Stimulated activated CD4-positive, alpha-beta T cell treated with anti-CD3 and anti-CD28 coated beads, TNF-alpha, amount 100 ng/mL, for 48 hours (primary cell): ENCODE data around the gene BAG5.
"Not testable (repeated sequence)": the region's sequence is repeated elsewhere in the genome, so short reads cannot be mapped to it uniquely, and the experiment has no call there.

Experiments
- DNase-seq, 3 donors: peaks; one replicate each; pipeline ENCODE4 v3.0.0-alpha.2; 2020; ENCODE audit warnings: low read depth in 3 of 3

The BAG5 gene

DNA sequence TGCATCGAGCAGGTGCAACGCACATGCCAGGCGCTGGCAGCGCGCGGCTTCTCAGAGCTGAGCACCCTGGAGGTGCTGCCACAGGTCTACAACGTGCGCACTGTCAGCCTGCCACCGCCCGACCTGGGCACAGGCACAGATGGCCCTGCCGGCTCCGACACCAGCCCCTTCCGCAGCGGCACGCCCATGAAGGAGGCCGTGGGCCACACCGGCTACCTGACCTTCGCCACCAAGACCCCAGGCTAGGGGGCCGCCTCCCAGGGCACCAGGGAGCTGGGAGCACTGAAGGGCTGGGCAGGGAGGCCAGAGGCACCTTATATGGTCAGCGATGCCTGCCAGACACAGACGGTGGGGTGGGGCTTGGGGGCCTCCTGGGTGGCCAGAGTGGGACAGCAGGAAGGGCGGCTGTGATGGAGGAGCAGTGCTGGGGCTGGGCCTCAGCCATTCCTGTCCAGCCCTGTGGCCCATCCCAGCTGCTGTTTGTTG lies 27.8 kb downstream of the BAG5 start:
- DNase-seq, result no peak

DNA sequence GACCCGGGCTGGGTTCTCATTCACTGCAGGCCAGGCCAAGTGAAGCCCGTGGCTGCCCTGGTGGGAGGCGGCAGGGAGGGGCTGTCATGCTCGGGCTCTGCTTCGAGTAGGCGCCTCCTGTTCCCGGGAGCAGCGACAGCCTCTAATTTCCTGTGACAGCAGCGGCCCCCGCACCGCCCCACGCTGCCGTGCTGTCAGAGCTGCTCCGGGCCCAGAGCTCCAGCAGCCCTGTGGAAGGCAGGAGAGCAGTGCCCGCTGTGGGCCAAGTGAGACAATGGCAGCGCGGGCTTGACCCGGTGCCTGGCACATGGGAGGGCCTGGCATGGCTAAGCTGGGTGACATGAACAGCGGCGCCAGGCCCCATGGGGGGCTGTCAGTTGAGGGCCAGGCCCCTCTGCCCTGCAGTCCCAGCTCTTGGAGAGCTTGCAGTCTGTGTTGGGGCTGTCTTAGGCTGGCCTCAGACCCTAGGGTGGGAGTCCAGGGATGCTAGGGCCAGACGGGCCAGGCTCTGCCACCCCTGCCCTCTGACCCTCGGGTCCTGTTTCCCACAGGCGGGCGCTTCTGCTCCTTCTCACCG lies 28.4 kb downstream of the BAG5 start:
- DNase-seq, result no peak

GRCh38 chr14:103533137-103533998 lies 29.1 kb downstream of the BAG5 start:
- no peak for DNase-seq

- DNase-seq, result no peak
These were observed 30.0 kb downstream of the BAG5 start for GRCh38 chr14:103532216-103533136.

DNA sequence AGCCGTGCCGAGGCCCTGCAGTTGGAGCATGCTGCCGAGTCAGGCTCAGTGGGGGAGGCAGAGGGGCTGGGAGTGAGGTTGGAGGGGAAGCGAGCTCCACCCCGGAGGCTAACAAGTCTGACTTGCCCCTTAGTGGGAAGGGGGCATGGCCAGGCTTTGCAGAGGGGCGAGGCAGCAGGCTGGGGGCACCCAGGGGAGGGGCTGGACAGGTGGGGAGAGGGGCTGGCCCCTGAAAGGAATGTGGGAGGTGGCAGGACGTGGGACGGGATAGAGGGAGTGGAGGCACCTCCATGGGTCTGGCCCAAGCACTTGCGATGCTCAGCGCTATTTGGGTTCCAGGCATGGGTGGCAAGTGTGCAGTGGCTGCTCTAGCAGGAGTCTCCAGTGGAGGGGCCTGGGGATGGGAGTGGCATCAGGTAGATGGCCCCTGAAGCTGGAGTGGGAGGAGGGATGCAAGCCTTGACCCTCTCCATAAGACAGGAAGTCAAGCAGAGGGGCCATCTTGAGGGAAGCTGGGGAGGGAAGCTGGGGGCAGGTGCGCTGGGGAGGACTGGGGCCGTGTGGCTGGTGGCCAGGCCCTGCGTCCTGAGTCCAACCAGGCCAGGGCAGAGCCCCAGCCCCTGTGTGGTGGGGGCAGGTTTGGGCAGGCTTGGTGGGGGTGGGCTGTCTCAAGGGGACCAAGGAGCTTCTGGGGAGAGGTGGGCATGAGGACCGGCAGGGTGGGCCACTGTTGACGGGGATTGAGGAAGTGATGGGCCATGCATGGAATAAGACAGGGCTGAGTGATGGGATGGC lies 30.8 kb downstream of the BAG5 start:
- no peak for DNase-seq

GRCh38 chr14:103530831-103531230 lies 31.6 kb downstream of the BAG5 start:
- DNase-seq, result no peak

DNA sequence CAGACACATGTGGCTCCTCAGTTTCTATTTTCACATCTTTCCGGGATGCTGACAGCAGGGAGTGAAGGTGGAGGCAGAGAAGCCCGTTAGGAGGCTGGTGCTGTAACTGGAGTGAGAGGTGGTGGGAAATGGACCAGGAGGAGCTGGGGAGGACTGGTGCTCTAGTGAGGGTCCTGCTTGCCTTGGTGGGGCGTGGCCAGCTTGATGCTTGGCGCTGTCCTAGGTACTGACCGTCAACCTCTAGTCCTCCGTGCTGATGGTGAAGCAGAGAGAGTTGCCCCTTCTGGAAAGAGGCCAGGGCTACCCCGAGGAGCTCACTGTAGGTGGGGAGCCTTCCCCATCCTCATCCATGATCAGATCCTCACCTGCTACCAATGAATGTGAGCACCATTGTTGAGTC lies 32.1 kb downstream of the BAG5 start:
- DNase-seq, result no peak

DNA sequence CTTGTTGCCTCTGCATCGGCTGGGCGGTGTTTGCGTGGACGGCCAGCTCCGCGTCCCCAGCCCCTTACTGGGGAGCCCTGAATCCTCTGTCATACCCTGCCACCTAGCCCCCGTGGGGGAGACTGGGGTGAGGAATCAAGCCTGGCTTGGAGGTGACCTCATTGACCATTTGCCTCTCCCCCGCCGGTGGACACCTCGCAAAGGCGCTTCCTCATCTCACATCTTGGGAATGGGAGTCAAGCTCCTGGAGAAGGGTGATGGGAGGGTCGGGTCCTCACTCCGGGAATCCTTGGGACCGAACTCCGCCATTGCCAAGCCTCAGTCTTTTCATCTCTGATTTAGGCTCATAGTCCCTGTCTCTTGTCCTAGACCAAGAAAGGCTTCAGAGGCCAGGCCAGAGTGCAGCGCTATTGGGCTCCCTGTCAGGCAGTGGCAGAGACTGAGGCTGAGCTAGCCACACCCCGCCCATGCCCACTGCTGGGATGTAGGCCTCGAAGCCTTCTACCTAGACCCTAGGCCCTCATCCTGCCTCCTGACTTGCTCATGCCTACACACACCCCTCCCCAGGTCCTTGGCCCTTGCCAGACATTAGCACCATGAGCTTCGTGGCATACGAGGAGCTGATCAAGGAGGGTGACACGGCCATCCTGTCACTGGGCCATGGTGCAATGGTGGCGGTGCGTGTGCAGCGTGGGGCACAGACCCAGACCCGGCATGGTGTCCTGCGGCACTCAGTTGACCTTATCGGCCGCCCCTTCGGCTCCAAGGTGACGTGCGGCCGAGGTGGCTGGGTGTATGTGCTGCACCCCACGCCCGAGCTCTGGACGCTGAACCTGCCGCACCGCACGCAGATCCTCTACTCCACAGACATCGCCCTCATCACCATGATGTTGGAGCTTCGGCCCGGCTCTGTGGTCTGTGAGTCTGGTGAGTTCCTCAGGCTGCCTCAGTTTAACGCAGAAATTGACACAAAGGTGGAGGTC lies 32.8 kb downstream of the BAG5 start:
- no peak for DNase-seq

GRCh38 chr14:103528587-103529382 lies 33.7 kb downstream of the BAG5 start, which contains the start of gene TRMT61A:
TRMT61A (plus strand) TSS chr14:103529196; CDS start chr14:103529979, 783 bp downstream.
- peak; percentile 56 to 71 (median 59) for DNase-seq

- no peak for DNase-seq
These were observed 34.3 kb downstream of the BAG5 start for GRCh38 chr14:103528146-103528586.

DNA sequence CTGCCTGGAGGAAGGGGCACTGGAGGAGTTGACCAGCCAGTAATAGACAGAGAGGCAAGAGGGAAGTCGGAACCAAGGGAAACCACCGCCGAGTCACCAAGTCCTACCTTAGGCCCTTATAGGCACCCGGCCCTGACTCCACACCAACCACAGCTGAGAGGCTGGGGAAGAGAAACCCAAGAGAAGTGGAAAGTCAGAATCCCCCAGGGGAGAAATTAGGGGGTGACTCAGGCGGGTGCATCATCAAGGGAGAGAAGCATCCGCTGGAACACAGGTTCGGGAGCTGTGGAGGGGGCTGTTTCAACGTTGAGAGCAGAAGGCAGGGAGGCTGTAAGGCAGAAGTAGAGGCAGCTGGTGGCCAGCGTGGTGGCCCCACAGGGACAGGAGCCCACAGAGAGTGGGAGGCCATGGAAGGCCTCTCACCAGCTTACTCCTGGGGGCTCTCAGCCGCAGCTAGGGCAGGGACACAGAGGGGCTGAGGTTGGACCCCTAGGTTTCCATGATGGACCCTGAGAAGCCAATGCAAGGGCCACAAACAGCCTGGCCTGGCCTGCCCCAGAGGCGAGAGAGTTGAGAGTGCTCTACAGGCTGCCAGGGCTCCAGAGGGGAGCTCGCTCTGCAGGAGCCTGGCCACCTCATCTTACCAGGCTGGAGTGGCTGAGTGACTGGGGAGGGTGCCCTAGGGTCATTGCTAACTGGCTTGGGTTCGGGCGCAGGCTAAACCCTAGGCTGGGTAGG lies 34.9 kb downstream of the BAG5 start:
- DNase-seq, result peak in 1 of 3 donors; percentile 35

DNA sequence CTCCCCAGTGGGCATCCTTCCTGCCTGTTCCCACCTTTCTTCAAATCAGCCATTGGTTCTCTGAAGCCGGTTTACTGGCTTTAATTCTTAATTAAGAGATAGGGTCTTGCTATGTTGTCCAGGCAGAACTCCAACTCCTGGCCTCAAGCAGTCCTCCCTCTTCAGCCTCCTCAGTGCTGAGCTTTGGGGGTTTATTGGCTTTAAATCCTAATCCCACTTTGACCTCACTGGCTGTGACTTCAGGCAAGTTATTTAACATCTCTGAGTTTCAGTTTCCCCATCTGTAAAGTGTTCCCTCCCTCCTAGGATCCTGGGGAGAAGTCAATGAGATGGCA lies 35.6 kb downstream of the BAG5 start:
- DNase-seq, result no peak

DNA sequence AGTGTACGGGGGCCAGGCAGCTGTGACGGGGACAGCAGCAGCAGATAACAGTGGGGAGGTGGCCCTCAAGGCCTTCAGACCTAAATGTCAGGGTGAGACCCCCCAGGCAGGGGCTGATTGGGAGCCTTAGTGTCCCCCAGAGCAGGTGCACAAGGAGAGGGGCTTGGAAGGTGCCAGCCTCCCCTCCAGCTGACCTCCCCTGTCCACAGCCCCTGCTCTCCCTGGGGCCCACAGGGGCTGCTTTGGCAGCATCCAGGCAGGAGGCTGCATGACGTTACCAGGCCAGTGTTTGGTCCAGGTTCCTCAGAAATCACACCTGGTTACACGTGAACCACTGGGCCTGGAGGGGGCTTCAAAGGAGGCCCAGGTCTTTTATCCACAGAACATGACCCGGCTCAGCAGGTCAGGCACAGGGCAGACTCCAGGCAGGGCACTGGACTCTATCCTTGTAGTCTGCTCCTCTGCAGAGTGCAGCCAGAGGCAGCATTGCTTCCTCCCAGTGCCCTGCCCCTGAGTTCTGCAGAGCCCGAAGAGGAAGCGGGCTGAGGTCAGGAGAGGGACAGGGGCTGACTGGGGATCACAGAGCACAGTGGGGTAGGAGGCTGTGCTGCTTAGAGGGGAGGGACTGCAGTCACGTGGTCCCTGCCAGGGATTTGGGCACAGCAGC lies 36.1 kb downstream of the BAG5 start:
- no peak for DNase-seq

- DNase-seq, result not testable (repeated sequence)
These were observed 36.8 kb downstream of the BAG5 start for GRCh38 chr14:103525430-103526246.

- no peak for DNase-seq
These were observed 38.2 kb downstream of the BAG5 start for GRCh38 chr14:103524002-103524935.

DNA sequence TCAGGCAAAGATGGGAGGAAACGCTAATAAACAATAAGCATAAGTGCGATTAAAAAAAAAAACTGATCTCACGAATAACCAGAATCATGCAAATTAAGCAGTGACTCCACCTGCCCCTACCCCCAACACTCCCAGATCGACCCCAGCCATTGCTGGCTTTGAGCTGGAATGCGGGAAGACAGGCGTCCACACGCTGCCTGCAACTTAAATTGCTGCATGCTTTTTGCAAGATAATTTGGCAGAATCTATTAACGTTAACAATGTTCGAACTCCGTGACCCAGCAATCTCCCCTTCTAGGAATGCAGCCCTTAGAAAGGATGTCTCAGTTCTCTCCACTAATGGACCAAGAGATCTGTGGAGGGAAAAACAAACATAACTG lies 38.9 kb downstream of the BAG5 start:
- DNase-seq, result no peak
